ENCODE measurements around the gene FAM83B. TPM values are rescaled to one million over a fixed set of nuclear protein-coding genes. Genes with fewer than 3 reads are reported as not detected.

FAM83B gene
- total RNA-seq, 1 donor from 2014 or later = not detected

DNA sequence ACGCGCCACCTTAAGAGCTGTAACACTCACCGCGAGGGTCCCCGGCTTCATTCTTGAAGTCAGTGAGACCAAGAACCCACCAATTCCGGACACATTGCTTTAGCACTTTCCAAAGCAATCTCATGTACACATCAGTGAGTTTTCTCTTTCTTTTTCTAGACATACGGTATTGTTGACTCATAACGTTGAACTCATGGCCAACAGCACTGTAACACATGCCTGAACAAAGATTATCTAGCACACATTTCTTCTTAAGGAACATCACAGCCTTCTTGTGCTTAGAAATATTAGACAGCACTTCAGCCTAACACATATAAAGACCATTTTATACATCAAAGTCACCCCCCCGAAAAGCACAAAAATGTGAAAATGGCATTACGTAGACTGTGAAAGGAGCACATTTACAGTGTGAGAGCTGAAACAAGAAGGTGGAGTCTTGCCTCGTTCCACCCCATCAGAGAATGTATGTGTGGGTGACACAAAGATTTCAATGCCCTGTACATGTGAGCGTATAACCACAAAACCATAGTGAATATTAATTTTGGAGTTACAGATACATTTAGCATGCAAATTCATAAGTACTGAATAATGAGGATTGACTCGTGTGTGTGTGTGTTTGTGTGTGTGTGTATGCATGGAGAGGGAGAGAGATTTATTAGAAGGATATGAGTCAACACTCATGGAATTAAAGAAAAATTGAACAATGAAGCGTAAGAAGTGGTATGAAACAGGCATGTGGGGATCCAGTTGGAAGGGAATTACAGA lies 134.1 kb downstream of the FAM83B start:
- no peak for DNase-seq (ENCODE audit: low spot score)

- DNase-seq (ENCODE audit: low spot score) = no peak
Observed at GRCh38 chr6:54981276-54981609, 134.7 kb downstream of the FAM83B start.

GRCh38 chr6:54981647-54982046 lies 135.1 kb downstream of the FAM83B start:
- DNase-seq (ENCODE audit: low spot score) = no peak

GRCh38 chr6:54987633-54988290 lies 141.2 kb downstream of the FAM83B start:
- DNase-seq (ENCODE audit: low spot score) = no peak

DNA sequence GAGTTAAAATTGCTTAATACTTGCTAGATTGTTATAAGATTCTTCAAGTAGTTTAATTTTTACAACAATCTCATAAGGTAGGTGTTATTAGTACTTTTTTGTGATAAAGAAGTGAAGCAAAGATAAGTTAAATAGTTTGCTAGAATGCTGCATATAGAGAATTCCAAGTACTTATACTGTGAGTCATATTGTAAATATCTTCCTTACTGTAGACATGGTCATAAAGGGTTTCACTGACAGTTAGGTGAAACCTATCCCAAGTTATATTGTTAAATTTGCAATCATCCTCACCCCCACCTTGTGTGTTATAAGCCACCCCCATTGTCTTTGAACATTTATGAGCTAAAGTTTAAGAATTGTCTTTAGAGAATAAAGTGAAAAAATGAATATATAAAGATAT lies 142.0 kb downstream of the FAM83B start:
- DNase-seq (ENCODE audit: low spot score) = no peak

DNA sequence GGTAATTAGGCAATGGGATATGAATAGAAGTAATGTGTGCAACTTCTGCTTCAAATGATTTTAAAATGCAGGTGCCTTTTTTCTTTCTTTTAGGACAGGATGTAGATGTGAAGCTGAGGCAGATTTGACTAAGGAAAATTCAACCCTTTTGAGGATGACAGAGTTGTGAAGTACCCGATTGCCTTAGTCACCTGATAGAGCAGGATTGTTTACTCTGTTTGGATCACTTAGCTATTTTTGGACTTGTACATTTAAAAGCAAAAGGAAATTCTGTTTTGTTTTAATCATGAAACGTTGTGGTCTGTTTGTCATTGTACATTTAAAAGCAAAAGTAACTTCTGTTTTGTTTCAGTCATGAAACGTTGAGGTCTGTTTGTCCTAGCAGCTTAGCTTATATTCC lies 143.4 kb downstream of the FAM83B start:
- no peak for DNase-seq (ENCODE audit: low spot score)

Data from mesenteric fat pad (tissue), 1 donor.